ENCODE data around the gene SLC6A12.

Gene SLC6A12

GRCh38 chr12:160858-161257, 53.1 kb downstream of the SLC6A12 start:
- DNase-seq = no peak

- DNase-seq = no peak
Measured at GRCh38 chr12:159156-159782, 54.7 kb downstream of the SLC6A12 start.

GRCh38 chr12:157644-158043, 56.3 kb downstream of the SLC6A12 start:
- no peak for DNase-seq

GRCh38 chr12:156945-157344, 57.0 kb downstream of the SLC6A12 start:
- DNase-seq = no peak

- DNase-seq = no peak
Measured at GRCh38 chr12:155646-156045, 58.3 kb downstream of the SLC6A12 start.

- DNase-seq = no peak
Measured at GRCh38 chr12:155006-155405, 59.0 kb downstream of the SLC6A12 start.

GRCh38 chr12:154058-154457, 59.9 kb downstream of the SLC6A12 start:
- no peak for DNase-seq

- peak; percentile 25 for DNase-seq
Measured at GRCh38 chr12:153080-153746, 60.7 kb downstream of the SLC6A12 start.

GRCh38 chr12:152440-152839, 61.5 kb downstream of the SLC6A12 start:
- DNase-seq = peak; percentile 23

GRCh38 chr12:151579-151978, 62.4 kb downstream of the SLC6A12 start:
- DNase-seq = no peak

GRCh38 chr12:148676-149416, 65.1 kb downstream of the SLC6A12 start:
- no peak for DNase-seq

GRCh38 chr12:147242-147641, 66.7 kb downstream of the SLC6A12 start:
- no peak for DNase-seq

GRCh38 chr12:145369-145960, 68.5 kb downstream of the SLC6A12 start:
- no peak for DNase-seq

GRCh38 chr12:144650-145284, 69.2 kb downstream of the SLC6A12 start:
- DNase-seq = no peak

- peak; percentile 87 for DNase-seq
Measured at GRCh38 chr12:143964-144649, 69.8 kb downstream of the SLC6A12 start.

- DNase-seq = no peak
Measured at GRCh38 chr12:140162-140561, 73.8 kb downstream of the SLC6A12 start.
